ENCODE data around the gene TNN. TPM values are rescaled to one million over a fixed set of nuclear protein-coding genes. Genes with fewer than 3 reads are reported as not detected.

TNN gene
- total RNA-seq, 1 experiment from 2014 or later, result 0.11 TPM

DNA sequence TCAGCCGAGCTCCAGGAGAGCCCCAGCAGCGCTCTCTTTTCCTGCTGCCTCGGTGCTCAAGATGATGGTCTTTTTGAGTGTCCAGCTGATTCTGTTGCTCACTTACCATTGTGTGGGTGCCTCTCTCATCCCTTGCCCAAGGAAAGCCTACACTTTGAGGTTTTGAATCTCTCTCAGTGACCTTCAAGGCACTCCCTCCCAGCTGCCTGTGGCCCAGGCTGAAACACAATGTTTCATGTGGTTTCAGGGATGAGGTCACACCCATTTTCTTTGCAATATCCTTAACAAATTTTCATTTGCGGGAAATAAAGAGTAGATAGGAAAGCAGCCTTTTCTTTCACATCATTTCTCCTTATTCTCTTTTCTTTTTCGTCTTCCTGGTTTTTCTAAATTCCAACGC, 31.8 kb upstream of the TNN start:
- H3T11ph ChIP-seq (ENCODE audit: low read length), result no peak overlapping the region
- H3K56ac ChIP-seq (ENCODE audit: insufficient read length, low read depth, low read length), result no peak overlapping the region
- Mint-ChIP-seq H3K27ac (peak overlapping the region in 1 of 3 experiments; percentile 46; a peak in 1 of 7 replicates), H3K4me3 (no peak overlapping the region), H3K4me1 (peaks cover 17 to 21% of the 10 kb centered on the region in 2 experiments), H3K36me3 (ENCODE audit: insufficient read depth in 1 of 3, low read depth in 3 of 3) (no peaks in the 10 kb centered on the region), H3K27me3 (ENCODE audit: low read depth) (no peaks in the 10 kb centered on the region), H3K9me3 (no peaks in the 10 kb centered on the region)
- no peak overlapping the region for H4K91ac ChIP-seq (ENCODE audit: insufficient read length, low read depth, low read length)
- no peak overlapping the region for H2BK20ac ChIP-seq (ENCODE audit: low read depth, low read length, poor library complexity, severe bottlenecking)
- H3K27ac ChIP-seq (ENCODE audit: insufficient read length, low read depth, low read length), result no peak overlapping the region
- H2AFZ ChIP-seq (ENCODE audit: low read length), result no peak overlapping the region
- H2BK12ac ChIP-seq (ENCODE audit: insufficient read length, low read depth, low read length), result no peak overlapping the region
- no peak overlapping the region for H3K9ac ChIP-seq (ENCODE audit: extremely low read depth, insufficient read length, low read length)
- no peak overlapping the region for H3K23ac ChIP-seq (ENCODE audit: insufficient read length, low read depth, low read length)
- no peaks in the 10 kb centered on the region for H3K79me2 ChIP-seq (ENCODE audit: insufficient read depth, low read length)
- H2BK5ac ChIP-seq (ENCODE audit: insufficient read length, low read length), result no peak overlapping the region
- H3K4ac ChIP-seq (ENCODE audit: low read depth, low read length), result no peak overlapping the region
- H3K23me2 ChIP-seq (ENCODE audit: insufficient read length, low read depth, low read length, poor library complexity, severe bottlenecking), result no peaks in the 10 kb centered on the region
- no peaks in the 10 kb centered on the region for H3K9me3 ChIP-seq (ENCODE audit: control insufficient read depth, low read depth, low read length)
- no peaks in the 10 kb centered on the region for H4K20me1 ChIP-seq (ENCODE audit: control insufficient read depth, insufficient read depth, insufficient read length)
- no peak overlapping the region for H4K5ac ChIP-seq (ENCODE audit: insufficient read length, low read depth, low read length)
- TF ChIP-seq, protein P1, sequence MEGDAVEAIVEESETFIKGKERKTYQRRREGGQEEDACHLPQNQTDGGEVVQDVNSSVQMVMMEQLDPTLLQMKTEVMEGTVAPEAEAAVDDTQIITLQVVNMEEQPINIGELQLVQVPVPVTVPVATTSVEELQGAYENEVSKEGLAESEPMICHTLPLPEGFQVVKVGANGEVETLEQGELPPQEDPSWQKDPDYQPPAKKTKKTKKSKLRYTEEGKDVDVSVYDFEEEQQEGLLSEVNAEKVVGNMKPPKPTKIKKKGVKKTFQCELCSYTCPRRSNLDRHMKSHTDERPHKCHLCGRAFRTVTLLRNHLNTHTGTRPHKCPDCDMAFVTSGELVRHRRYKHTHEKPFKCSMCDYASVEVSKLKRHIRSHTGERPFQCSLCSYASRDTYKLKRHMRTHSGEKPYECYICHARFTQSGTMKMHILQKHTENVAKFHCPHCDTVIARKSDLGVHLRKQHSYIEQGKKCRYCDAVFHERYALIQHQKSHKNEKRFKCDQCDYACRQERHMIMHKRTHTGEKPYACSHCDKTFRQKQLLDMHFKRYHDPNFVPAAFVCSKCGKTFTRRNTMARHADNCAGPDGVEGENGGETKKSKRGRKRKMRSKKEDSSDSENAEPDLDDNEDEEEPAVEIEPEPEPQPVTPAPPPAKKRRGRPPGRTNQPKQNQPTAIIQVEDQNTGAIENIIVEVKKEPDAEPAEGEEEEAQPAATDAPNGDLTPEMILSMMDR (conservative IDR thresholded peaks at IDR 0.05), result no peak
- no peak overlapping the region for H3K18ac ChIP-seq (ENCODE audit: insufficient read length, low read depth, low read length)
- H3K14ac ChIP-seq (ENCODE audit: insufficient read depth, low read length), result no peak overlapping the region
- no peak overlapping the region for H2AK5ac ChIP-seq (ENCODE audit: insufficient read length, low read length)
- H2BK15ac ChIP-seq (ENCODE audit: low read depth, low read length), result no peak overlapping the region
- WGBS (ENCODE audit: extremely low coverage, insufficient read length, low lambda C conversion rate), result no CpG with 5 or more reads among the region's 6 CpGs
- H3K79me1 ChIP-seq (ENCODE audit: insufficient read depth, low read depth, low read length, poor library complexity, severe bottlenecking), result no peaks in the 10 kb centered on the region
- DNase-seq, result no peak
- no peaks in the 10 kb centered on the region for H3K27me3 ChIP-seq (ENCODE audit: insufficient read depth, low read length)
- peaks cover 5% of the 10 kb centered on the region; the same call in 1 of the 2 replicates for H3K4me1 ChIP-seq (ENCODE audit: insufficient read depth, low read length)
- no peak overlapping the region for H3K4me2 ChIP-seq (ENCODE audit: insufficient read depth, insufficient read length, low read length)
- no peak overlapping the region for H2BK120ac ChIP-seq (ENCODE audit: low read depth, low read length, poor library complexity, severe bottlenecking)
- no peak overlapping the region for H4K8ac ChIP-seq (replicated peaks; ENCODE audit: insufficient read length, low read depth, low read length)
